ENCODE data around the gene CHST8. TPM values are rescaled to one million over a fixed set of nuclear protein-coding genes. Genes with fewer than 3 reads are reported as not detected.

The CHST8 gene
- total RNA-seq, 2 experiments from 2014 or later, result not detected

DNA sequence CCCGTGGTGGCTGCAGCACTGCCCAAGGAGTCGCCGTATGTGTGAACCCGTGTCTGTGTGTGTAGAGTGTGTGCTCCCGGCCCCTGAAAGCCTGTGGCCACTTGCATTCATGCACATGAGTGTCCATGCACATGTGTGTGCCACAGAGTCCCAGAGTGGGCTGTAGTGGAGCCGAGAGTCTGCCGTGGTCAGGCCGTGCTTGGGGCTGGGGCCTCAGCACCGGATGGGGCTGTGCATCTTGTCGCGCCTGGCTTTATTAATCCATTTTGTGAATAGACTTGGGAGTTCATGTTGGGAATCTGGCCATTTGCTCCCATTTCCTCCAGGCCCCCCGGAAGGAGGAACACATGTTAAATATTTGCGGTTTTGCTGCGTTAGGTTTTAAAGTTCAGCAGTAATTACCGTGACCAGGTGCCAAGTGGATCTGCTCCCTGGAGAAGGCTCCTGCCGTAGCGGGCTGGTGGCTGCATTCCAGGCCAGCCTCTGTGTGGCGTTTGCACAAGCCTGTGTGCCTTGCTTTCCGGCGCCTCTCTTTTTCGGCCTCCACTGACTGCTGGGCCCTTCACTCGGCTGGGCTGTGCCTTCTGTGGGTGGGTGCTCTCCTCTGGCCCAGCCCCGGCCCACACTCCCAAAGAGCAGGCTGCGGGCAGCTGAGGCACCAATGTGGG lies 105.7 kb downstream of the CHST8 start:
- no peaks in the 10 kb centered on the region for H3K4me1 Mint-ChIP-seq
- no peak overlapping the region for H3K4me3 Mint-ChIP-seq

DNA sequence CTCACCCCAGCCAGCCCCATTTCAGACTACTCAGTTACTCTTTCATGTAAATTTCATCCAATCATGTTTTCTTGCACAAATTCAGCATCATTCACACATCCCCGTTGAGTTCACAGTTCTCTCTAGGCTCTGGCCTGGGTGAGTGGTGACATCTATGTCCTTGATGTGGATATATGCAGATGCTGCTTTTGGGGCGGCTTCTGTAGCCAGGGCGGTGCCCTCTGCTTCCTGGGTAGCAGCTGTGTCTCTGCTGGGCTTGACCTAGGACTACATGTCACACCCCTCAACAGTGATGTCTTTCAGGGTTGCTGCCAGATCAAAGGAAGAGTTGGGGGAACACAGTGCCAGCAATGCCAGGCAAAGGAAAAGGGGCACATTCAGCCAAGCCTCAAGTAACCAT lies 106.4 kb downstream of the CHST8 start:
- no peaks in the 10 kb centered on the region for H3K36me3 Mint-ChIP-seq
- H3K4me1 Mint-ChIP-seq, result no peaks in the 10 kb centered on the region
- peaks cover 6% of the 10 kb centered on the region for H3K9me3 Mint-ChIP-seq
- H3K4me3 Mint-ChIP-seq, result no peak overlapping the region
- DNase-seq, result no peak
- H3K27ac Mint-ChIP-seq, result no peak overlapping the region
- peaks cover under 1% of the 10 kb centered on the region for H3K27me3 Mint-ChIP-seq

More for the DNA sequence above, 105.7 kb downstream of the CHST8 start:
- no peak overlapping the region for H3K27ac Mint-ChIP-seq
- H3K36me3 Mint-ChIP-seq, result no peaks in the 10 kb centered on the region
- peaks cover under 1% of the 10 kb centered on the region for H3K9me3 Mint-ChIP-seq
- peaks cover 4% of the 10 kb centered on the region for H3K27me3 Mint-ChIP-seq
- DNase-seq, result no peak

DNA sequence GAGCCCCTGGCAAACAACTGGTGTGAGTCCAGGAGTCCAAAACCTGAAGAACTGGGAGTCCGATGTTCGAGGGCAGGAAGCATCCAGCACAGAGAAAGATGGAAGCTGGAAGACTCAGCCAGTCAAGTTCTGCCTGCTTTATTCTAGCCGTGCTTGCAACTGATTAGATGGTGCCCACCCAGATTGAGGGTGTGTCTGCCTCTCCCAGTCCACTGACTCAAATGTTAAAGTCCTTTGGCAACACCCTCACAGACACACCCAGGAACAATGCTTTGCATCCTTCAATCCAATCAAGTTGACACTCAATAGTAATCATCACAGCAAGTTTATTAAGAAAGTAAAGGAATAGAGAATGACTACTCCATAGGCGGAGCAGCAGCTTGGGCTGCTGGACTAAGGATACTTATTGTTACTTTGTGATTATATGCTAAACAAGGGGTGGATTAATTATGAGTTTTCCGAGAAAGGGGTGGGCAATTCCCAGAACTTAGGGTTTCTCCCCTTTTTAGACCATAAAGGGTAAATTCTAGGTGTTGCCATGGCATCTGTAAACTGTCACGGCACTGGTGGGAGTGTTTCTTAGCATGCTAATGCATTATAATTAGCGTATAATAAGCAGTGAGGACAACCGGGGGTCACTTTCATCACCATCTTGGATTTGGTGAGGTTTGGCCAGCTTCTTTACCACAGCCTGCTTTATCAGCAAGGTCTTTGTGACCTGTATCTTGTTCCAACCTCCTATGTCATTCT lies 109.3 kb downstream of the CHST8 start:
- no peak overlapping the region for H3K27ac Mint-ChIP-seq
- peaks cover 8% of the 10 kb centered on the region for H3K9me3 Mint-ChIP-seq
- peaks cover 3% of the 10 kb centered on the region for H3K27me3 Mint-ChIP-seq
- DNase-seq, result no peak
- no peak overlapping the region for H3K4me3 Mint-ChIP-seq
- no peaks in the 10 kb centered on the region for H3K36me3 Mint-ChIP-seq
- H3K4me1 Mint-ChIP-seq, result no peaks in the 10 kb centered on the region

GRCh38 chr19:33731881-33732280 lies 110.1 kb downstream of the CHST8 start:
- Mint-ChIP-seq H3K4me1 (no peaks in the 10 kb centered on the region), H3K36me3 (no peaks in the 10 kb centered on the region), H3K4me3 (no peak overlapping the region), H3K9me3 (peaks cover 8% of the 10 kb centered on the region), H3K27ac (no peak overlapping the region), H3K27me3 (peaks cover 3% of the 10 kb centered on the region)
- DNase-seq, result no peak

DNA sequence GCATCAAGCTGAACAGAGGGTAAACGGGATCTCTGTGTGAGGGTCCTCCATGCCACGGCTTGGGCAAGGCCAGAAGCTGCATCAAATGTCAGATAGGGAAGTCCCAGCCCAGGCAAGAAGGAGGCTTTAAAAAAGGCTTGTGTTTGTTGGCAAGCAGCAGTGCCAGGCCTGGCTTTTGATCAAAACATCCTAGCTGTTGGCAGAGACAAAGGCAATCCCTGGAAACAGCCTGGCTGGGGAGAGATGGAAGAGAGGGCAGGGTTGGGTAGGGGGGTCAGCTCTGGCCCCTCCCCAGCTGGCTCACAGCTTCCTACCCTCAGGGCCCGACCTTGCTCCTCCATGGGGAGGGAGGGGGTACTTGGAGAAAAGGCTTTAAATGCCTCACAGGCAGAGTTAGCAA lies 113.2 kb downstream of the CHST8 start:
- Mint-ChIP-seq H3K4me3 (no peak overlapping the region), H3K27me3 (peaks cover 8% of the 10 kb centered on the region), H3K36me3 (no peaks in the 10 kb centered on the region), H3K4me1 (no peaks in the 10 kb centered on the region), H3K27ac (no peak overlapping the region), H3K9me3 (peaks cover 8% of the 10 kb centered on the region)
- no peak for DNase-seq

- Mint-ChIP-seq H3K27me3 (peaks cover 8% of the 10 kb centered on the region), H3K27ac (no peak overlapping the region), H3K36me3 (no peaks in the 10 kb centered on the region), H3K9me3 (peaks cover 8% of the 10 kb centered on the region), H3K4me1 (no peaks in the 10 kb centered on the region), H3K4me3 (no peak overlapping the region)
- no peak for DNase-seq
Measured at GRCh38 chr19:33736158-33736557, 114.4 kb downstream of the CHST8 start.

DNA sequence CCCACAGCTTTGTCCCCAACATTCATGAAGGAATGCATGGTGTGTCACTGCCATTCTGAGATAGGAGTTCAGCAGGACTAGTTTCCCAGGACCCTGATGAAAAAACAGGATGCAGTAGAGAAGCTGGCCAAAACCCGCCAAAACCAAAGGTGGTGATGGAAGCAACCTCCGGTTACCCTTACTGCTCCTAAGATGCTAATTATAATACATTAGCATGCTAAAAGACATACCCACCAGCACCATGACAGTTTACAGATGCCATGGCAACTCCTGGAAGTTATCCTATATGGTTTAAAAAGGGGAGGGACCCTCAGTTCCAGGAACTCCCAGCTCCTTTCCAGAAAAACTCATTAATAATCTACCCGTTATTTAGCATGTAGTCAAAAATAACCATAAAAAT lies 115.0 kb downstream of the CHST8 start:
- no peak for DNase-seq
- no peaks in the 10 kb centered on the region for H3K4me1 Mint-ChIP-seq
- peaks cover 8% of the 10 kb centered on the region for H3K27me3 Mint-ChIP-seq
- no peak overlapping the region for H3K27ac Mint-ChIP-seq
- H3K4me3 Mint-ChIP-seq, result no peak overlapping the region
- no peaks in the 10 kb centered on the region for H3K36me3 Mint-ChIP-seq
- peaks cover 8% of the 10 kb centered on the region for H3K9me3 Mint-ChIP-seq

GRCh38 chr19:33737681-33738371 lies 116.1 kb downstream of the CHST8 start:
- peaks cover 4% of the 10 kb centered on the region for H3K9me3 Mint-ChIP-seq
- H3K27ac Mint-ChIP-seq, result no peak overlapping the region
- H3K4me1 Mint-ChIP-seq, result no peaks in the 10 kb centered on the region
- peaks cover 8% of the 10 kb centered on the region for H3K27me3 Mint-ChIP-seq
- H3K36me3 Mint-ChIP-seq, result no peaks in the 10 kb centered on the region
- DNase-seq, result no peak
- H3K4me3 Mint-ChIP-seq, result no peak overlapping the region

DNA sequence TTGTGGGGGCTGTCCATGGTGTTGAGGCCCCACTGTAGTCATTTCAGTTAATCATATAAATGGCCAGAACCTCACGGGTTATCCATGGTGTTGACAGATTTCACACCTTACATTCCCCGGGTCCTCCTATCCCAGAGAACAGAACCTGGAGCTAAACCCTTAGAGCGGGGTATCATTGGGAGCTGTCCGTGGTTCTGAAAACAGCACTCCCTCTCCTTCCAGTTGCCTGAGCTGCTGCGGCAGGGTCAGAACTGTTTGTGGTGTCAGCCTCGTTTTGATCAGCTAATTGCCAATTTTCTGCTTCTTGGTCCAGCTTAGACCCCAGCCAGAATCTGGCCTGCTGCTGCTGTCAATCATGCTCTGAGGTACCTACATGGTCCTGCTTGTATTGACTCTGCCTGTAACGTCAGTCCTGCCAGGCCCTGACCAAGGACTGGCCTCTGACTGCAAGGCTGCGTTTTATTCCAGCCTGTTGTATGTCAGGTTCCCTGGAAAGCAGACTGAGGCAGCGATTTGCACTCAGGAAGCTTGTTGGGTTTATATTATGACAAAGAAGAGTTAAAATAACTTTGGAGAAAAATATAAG lies 119.2 kb downstream of the CHST8 start:
- Mint-ChIP-seq H3K9me3 (no peaks in the 10 kb centered on the region), H3K4me1 (no peaks in the 10 kb centered on the region), H3K4me3 (no peak overlapping the region), H3K27ac (no peak overlapping the region), H3K27me3 (peaks cover 11% of the 10 kb centered on the region), H3K36me3 (no peaks in the 10 kb centered on the region)
- DNase-seq, result no peak

GRCh38 chr19:33745297-33745696 lies 123.5 kb downstream of the CHST8 start:
- Mint-ChIP-seq H3K36me3 (no peaks in the 10 kb centered on the region), H3K4me3 (no peak overlapping the region), H3K9me3 (no peaks in the 10 kb centered on the region), H3K27ac (no peak overlapping the region), H3K4me1 (no peaks in the 10 kb centered on the region), H3K27me3 (peaks cover 5% of the 10 kb centered on the region)
- DNase-seq, result no peak

DNA sequence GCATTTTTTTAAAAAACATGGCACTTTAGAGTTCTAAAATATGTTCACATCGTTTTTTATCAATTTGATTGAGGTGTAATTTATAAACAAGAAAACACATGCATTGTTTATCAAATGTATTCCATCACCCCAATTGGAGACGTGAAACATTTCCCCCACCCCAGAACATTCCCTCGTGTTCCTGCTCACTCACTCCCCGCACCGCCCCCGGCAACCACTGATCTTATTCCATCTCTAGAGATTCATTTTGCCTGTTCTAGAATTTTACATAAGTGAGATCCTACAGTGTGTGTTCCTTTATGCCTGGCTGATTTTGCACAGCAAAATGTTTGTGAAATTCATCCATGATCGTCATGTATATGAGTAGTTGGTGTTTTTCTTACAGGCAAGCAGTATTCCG lies 124.4 kb downstream of the CHST8 start:
- Mint-ChIP-seq H3K27ac (no peak overlapping the region), H3K4me1 (no peaks in the 10 kb centered on the region), H3K9me3 (no peaks in the 10 kb centered on the region), H3K36me3 (no peaks in the 10 kb centered on the region), H3K4me3 (no peak overlapping the region), H3K27me3 (peaks cover 5% of the 10 kb centered on the region)
- DNase-seq, result no peak

DNA sequence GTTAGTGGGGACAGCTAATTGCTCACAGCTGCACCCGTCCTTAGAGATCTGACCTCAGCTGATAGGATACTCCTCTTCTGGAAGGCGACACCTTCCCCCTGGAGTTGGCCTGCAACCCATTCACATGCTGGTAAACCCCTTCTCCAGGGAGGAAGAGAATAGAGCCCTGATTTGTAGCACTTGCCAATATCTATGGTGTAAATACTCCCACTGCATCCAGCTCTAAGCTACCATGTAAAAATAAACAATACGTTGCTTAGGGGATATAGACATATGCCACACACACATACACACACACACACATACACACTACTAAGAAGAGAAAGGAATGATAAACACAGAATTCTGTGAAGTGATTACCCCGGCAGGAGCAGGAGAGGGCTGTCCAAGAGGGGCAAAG lies 125.5 kb downstream of the CHST8 start:
- H3K4me3 Mint-ChIP-seq, result no peak overlapping the region
- peaks cover 5% of the 10 kb centered on the region for H3K27me3 Mint-ChIP-seq
- H3K27ac Mint-ChIP-seq, result no peak overlapping the region
- H3K9me3 Mint-ChIP-seq, result no peaks in the 10 kb centered on the region
- no peak for DNase-seq
- H3K36me3 Mint-ChIP-seq, result no peaks in the 10 kb centered on the region
- H3K4me1 Mint-ChIP-seq, result no peaks in the 10 kb centered on the region

DNA sequence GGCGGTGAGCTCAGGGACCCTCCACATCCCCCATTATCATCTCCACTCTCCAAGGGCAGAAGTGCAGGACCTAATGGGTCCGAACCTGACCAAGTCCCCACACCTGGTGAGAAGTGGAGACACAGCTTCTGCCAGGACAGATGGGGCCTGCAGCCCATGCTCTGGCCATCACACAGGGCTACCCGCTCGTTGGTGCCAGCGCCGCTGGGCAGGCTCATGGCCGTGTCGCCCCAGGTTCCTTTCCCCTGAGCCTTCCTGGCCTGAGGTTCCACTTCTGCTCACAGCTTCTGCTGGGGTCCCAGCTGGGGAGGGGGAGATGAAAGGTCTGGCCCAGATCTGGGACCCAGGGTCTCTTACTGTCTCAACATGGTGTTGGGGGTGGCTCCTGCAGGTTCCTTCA lies 126.5 kb downstream of the CHST8 start:
- H3K4me3 Mint-ChIP-seq, result no peak overlapping the region
- no peak overlapping the region for H3K27ac Mint-ChIP-seq
- H3K27me3 Mint-ChIP-seq, result peaks cover 5% of the 10 kb centered on the region

DNA sequence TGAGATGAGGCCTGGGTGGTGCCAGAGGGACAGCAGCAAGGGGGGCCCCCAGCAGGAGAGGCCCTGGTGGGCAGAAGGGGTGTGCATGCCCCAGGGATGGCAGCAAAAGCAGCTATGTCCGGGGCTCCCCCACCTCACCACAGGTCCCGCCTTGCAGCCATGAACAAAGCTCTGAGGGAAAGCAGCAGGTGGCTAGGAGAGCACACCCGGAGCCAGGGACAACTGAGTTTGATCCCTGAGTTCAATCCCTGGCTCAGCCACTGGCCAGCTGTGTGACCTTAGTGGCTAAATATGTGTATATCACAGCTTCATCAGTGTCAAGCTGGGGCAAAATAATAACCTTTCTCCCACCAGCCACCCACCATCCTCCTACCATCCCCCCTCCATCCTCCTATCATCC lies 127.3 kb downstream of the CHST8 start:
- no peak overlapping the region for H3K4me3 Mint-ChIP-seq
- H3K9me3 Mint-ChIP-seq, result no peaks in the 10 kb centered on the region
- H3K36me3 Mint-ChIP-seq, result no peaks in the 10 kb centered on the region
- no peak for DNase-seq
- H3K27me3 Mint-ChIP-seq, result peaks cover 5% of the 10 kb centered on the region
- H3K4me1 Mint-ChIP-seq, result no peaks in the 10 kb centered on the region
- no peak overlapping the region for H3K27ac Mint-ChIP-seq

More for the DNA sequence above, 126.5 kb downstream of the CHST8 start:
- Mint-ChIP-seq H3K4me1 (no peaks in the 10 kb centered on the region), H3K9me3 (no peaks in the 10 kb centered on the region), H3K36me3 (no peaks in the 10 kb centered on the region)
- DNase-seq, result no peak

DNA sequence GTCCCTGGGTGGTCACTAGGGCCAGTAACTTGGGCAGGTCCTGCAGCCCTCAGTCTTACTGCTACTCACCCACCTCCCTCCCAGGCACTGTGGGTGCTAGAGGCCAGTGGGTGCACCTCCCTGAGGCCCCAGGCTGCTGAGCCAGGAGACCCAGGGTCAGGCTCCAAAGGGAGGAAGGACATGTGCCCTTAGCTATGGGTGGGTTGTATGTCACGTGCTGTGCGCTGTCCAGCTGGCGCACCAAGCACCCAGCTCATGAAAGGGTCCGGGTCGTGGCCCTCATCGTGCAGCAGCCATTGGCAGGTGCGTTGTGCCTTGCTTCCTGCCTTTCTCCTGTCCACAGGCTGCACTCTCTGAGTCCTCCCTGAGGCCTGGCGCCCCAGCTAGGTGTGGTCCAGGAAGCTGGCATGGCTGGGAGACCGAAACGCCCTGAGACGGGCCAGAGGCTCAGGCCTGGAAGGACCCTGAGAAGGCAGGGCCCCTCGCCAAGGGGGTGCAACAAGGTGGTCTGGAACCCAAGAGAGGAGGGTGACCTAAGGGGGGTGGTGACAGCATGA lies 127.9 kb downstream of the CHST8 start:
- H3K27ac Mint-ChIP-seq, result no peak overlapping the region
- no peak for DNase-seq
- no peaks in the 10 kb centered on the region for H3K4me1 Mint-ChIP-seq
- no peaks in the 10 kb centered on the region for H3K9me3 Mint-ChIP-seq
- no peaks in the 10 kb centered on the region for H3K36me3 Mint-ChIP-seq
- H3K4me3 Mint-ChIP-seq, result no peak overlapping the region
- peaks cover 5% of the 10 kb centered on the region for H3K27me3 Mint-ChIP-seq

Measured in activated naive CD8-positive, alpha-beta T cell treated with anti-CD3 and anti-CD28 coated beads for 36 hours (primary cell).